ENCODE data around the gene MAP3K6.
A peak's percentile ranks its signal among the peaks of the same experiment; 100 is the strongest.

Gene MAP3K6

GRCh38 chr1:27403065-27403726, 36.4 kb upstream of the MAP3K6 start:
- DNase-seq, result peak; percentile 84
- no peaks in the 10 kb centered on the region for H3K36me3 ChIP-seq (ENCODE audit: control insufficient read depth, insufficient read depth, low read length)
- no peak overlapping the region for H3K18ac ChIP-seq (ENCODE audit: low read length)
- H2AK5ac ChIP-seq (ENCODE audit: low read length), result no peak overlapping the region
- no peak overlapping the region for H2BK15ac ChIP-seq (replicated peaks; ENCODE audit: low read depth)
- H3K4me3 ChIP-seq (ENCODE audit: low read length), result no peak overlapping the region
- no peaks in the 10 kb centered on the region for H3K27me3 ChIP-seq (ENCODE audit: insufficient read depth, low read length, poor library complexity)
- H3K79me2 ChIP-seq (ENCODE audit: control insufficient read depth, insufficient read depth, low read length), result no peaks in the 10 kb centered on the region
- H4K8ac ChIP-seq (ENCODE audit: low read depth, low read length), result no peak overlapping the region
- no peak overlapping the region for H2BK120ac ChIP-seq (ENCODE audit: low read depth, low read length)
- H2BK5ac ChIP-seq (ENCODE audit: low read length), result no peak overlapping the region
- peak overlapping the region; percentile 53 for H3K56ac ChIP-seq (ENCODE audit: low read length)
- no peak overlapping the region for H3K4me2 ChIP-seq (ENCODE audit: low read length)
- H3K9ac ChIP-seq (ENCODE audit: low read length), result peak overlapping the region; percentile 18
- no peaks in the 10 kb centered on the region for H3K79me1 ChIP-seq (ENCODE audit: low read length)
- no peak overlapping the region for H3K23ac ChIP-seq (ENCODE audit: low read length)
- H3K4me1 ChIP-seq (ENCODE audit: control insufficient read depth, low read depth, low read length), result peaks cover 4% of the 10 kb centered on the region
- no peak overlapping the region for H4K5ac ChIP-seq (ENCODE audit: low read length)
- H3K27ac ChIP-seq (ENCODE audit: low read depth, low read length), result peak overlapping the region; percentile 16
- peak overlapping the region; percentile 58 for H3K4ac ChIP-seq (ENCODE audit: low read depth, low read length)
- no CpG with 5 or more reads among the region's 24 CpGs for WGBS (ENCODE audit: extremely low coverage, insufficient coverage, low lambda C conversion rate)

GRCh38 chr1:27402349-27402754, 35.6 kb upstream of the MAP3K6 start:
- H2BK5ac ChIP-seq (ENCODE audit: low read length), result no peak overlapping the region
- H3K4me2 ChIP-seq (ENCODE audit: low read length), result no peak overlapping the region
- peak overlapping the region; percentile 2 for H3K9ac ChIP-seq (ENCODE audit: low read length)
- H3K79me1 ChIP-seq (ENCODE audit: low read length), result no peaks in the 10 kb centered on the region
- no peaks in the 10 kb centered on the region for H3K36me3 ChIP-seq (ENCODE audit: control insufficient read depth, insufficient read depth, low read length)
- H3K4me1 ChIP-seq (ENCODE audit: control insufficient read depth, low read depth, low read length), result peaks cover 4% of the 10 kb centered on the region
- H3K23ac ChIP-seq (ENCODE audit: low read length), result no peak overlapping the region
- H3K27ac ChIP-seq (ENCODE audit: low read depth, low read length), result no peak overlapping the region
- peak; percentile 80 for DNase-seq
- H3K18ac ChIP-seq (ENCODE audit: low read length), result no peak overlapping the region
- H2BK15ac ChIP-seq (replicated peaks; ENCODE audit: low read depth), result no peak overlapping the region
- H2AK5ac ChIP-seq (ENCODE audit: low read length), result no peak overlapping the region
- H3K27me3 ChIP-seq (ENCODE audit: insufficient read depth, low read length, poor library complexity), result no peaks in the 10 kb centered on the region
- no peak overlapping the region for H4K8ac ChIP-seq (ENCODE audit: low read depth, low read length)
- no CpG with 5 or more reads among the region's 8 CpGs for WGBS (ENCODE audit: extremely low coverage, insufficient coverage, low lambda C conversion rate)
- H3K4me3 ChIP-seq (ENCODE audit: low read length), result no peak overlapping the region
- H2BK120ac ChIP-seq (ENCODE audit: low read depth, low read length), result no peak overlapping the region
- H3K56ac ChIP-seq (ENCODE audit: low read length), result peak overlapping the region; percentile 68
- H4K5ac ChIP-seq (ENCODE audit: low read length), result no peak overlapping the region
- H3K79me2 ChIP-seq (ENCODE audit: control insufficient read depth, insufficient read depth, low read length), result no peaks in the 10 kb centered on the region
- no peak overlapping the region for H3K4ac ChIP-seq (ENCODE audit: low read depth, low read length)

DNA sequence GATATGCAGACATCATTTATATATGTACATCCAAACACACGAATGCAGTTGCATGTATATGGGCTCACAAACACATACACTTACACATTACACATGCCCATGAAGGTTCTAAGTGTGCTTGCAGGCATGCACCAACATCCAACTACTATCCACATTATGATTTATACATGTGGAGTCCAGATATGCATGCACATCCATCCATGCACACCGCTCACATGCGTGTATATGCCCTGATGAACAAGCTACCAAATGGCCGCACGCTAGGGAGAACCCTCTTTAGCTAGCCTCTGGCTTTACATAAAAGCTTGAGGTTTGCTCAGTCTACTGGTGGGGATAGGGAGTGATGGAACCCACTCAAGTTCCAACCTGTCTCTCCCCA, 34.2 kb upstream of the MAP3K6 start:
- H2BK5ac ChIP-seq (ENCODE audit: low read length), result no peak overlapping the region
- no peak overlapping the region for H2BK15ac ChIP-seq (replicated peaks; ENCODE audit: low read depth)
- H3K4me2 ChIP-seq (ENCODE audit: low read length), result no peak overlapping the region
- no peak overlapping the region for H3K56ac ChIP-seq (ENCODE audit: low read length)
- no peak overlapping the region for H3K4ac ChIP-seq (ENCODE audit: low read depth, low read length)
- H3K4me3 ChIP-seq (ENCODE audit: low read length), result no peak overlapping the region
- DNase-seq, result no peak
- no peak overlapping the region for H3K23ac ChIP-seq (ENCODE audit: low read length)
- no peak overlapping the region for H3K18ac ChIP-seq (ENCODE audit: low read length)
- peaks cover 2% of the 10 kb centered on the region for H3K4me1 ChIP-seq (ENCODE audit: control insufficient read depth, low read depth, low read length)
- H2AK5ac ChIP-seq (ENCODE audit: low read length), result no peak overlapping the region
- H3K27ac ChIP-seq (ENCODE audit: low read depth, low read length), result no peak overlapping the region
- no peaks in the 10 kb centered on the region for H3K79me2 ChIP-seq (ENCODE audit: control insufficient read depth, insufficient read depth, low read length)
- no peaks in the 10 kb centered on the region for H3K79me1 ChIP-seq (ENCODE audit: low read length)
- no peak overlapping the region for H2BK120ac ChIP-seq (ENCODE audit: low read depth, low read length)
- no peak overlapping the region for H3K9ac ChIP-seq (ENCODE audit: low read length)
- H4K5ac ChIP-seq (ENCODE audit: low read length), result no peak overlapping the region
- H4K8ac ChIP-seq (ENCODE audit: low read depth, low read length), result no peak overlapping the region
- no peaks in the 10 kb centered on the region for H3K36me3 ChIP-seq (ENCODE audit: control insufficient read depth, insufficient read depth, low read length)
- no peaks in the 10 kb centered on the region for H3K27me3 ChIP-seq (ENCODE audit: insufficient read depth, low read length, poor library complexity)
- WGBS (ENCODE audit: extremely low coverage, insufficient coverage, low lambda C conversion rate), result no CpG with 5 or more reads among the region's 5 CpGs

- H2AK5ac ChIP-seq (ENCODE audit: low read length), result no peak overlapping the region
- no peak overlapping the region for H3K18ac ChIP-seq (ENCODE audit: low read length)
- no peaks in the 10 kb centered on the region for H3K79me1 ChIP-seq (ENCODE audit: low read length)
- H4K5ac ChIP-seq (ENCODE audit: low read length), result no peak overlapping the region
- peak; percentile 41 for DNase-seq
- no peak overlapping the region for H2BK5ac ChIP-seq (ENCODE audit: low read length)
- no peaks in the 10 kb centered on the region for H3K79me2 ChIP-seq (ENCODE audit: control insufficient read depth, insufficient read depth, low read length)
- H2BK120ac ChIP-seq (ENCODE audit: low read depth, low read length), result no peak overlapping the region
- H3K56ac ChIP-seq (ENCODE audit: low read length), result no peak overlapping the region
- WGBS (ENCODE audit: extremely low coverage, insufficient coverage, low lambda C conversion rate), result no CpG with 5 or more reads among the region's 13 CpGs
- H3K23ac ChIP-seq (ENCODE audit: low read length), result no peak overlapping the region
- no peaks in the 10 kb centered on the region for H3K36me3 ChIP-seq (ENCODE audit: control insufficient read depth, insufficient read depth, low read length)
- H3K9ac ChIP-seq (ENCODE audit: low read length), result no peak overlapping the region
- H3K4me2 ChIP-seq (ENCODE audit: low read length), result no peak overlapping the region
- no peak overlapping the region for H3K27ac ChIP-seq (ENCODE audit: low read depth, low read length)
- H3K4me3 ChIP-seq (ENCODE audit: low read length), result no peak overlapping the region
- H4K8ac ChIP-seq (ENCODE audit: low read depth, low read length), result no peak overlapping the region
- no peak overlapping the region for H2BK15ac ChIP-seq (replicated peaks; ENCODE audit: low read depth)
- H3K4ac ChIP-seq (ENCODE audit: low read depth, low read length), result no peak overlapping the region
- H3K4me1 ChIP-seq (ENCODE audit: control insufficient read depth, low read depth, low read length), result peaks cover 1% of the 10 kb centered on the region
- H3K27me3 ChIP-seq (ENCODE audit: insufficient read depth, low read length, poor library complexity), result no peaks in the 10 kb centered on the region
These were observed 33.6 kb upstream of the MAP3K6 start for GRCh38 chr1:27400082-27400962.

DNA sequence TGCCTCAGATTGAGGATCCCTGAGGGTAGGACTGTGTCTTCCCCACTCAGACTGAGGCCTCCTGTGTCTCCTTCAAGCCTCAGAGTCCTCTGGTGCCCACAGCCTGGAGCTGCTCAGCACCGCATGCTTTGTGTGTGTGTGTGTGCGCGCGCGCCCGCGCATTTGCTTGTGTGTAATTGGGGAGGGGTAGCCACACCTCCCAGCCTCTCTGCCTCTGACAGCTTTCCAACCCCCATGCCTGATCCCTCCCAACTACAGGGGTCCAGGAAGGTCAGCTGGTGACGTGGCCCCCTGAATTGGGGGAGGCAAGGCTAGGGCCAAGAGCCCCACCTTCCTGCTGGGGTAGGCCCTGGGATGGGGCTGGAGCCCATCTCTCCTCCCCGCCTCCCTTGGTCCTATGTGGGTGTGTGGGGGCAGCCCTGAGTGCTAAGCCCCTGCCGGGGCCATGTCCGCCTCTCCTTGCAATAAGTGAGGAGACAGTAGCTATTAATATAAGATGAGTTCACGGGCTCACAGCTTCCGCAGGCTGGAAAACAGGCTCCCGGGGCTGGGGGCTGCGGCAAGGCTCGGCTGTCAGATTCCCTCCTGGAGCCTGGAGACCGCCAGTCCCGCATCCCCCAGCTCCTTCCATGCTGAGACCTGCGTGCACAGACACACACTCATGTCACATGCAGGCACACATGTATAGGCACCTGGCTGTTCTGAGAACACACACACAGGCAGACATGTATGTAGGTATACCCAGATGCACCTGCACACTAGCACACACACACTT, 32.7 kb upstream of the MAP3K6 start:
- H3K9ac ChIP-seq (ENCODE audit: low read length), result peak overlapping the region; percentile 8
- H2BK5ac ChIP-seq (ENCODE audit: low read length), result no peak overlapping the region
- H4K5ac ChIP-seq (ENCODE audit: low read length), result no peak overlapping the region
- H3K79me2 ChIP-seq (ENCODE audit: control insufficient read depth, insufficient read depth, low read length), result no peaks in the 10 kb centered on the region
- WGBS (ENCODE audit: extremely low coverage, insufficient coverage, low lambda C conversion rate), result no CpG with 5 or more reads among the region's 19 CpGs
- H4K8ac ChIP-seq (ENCODE audit: low read depth, low read length), result no peak overlapping the region
- H3K36me3 ChIP-seq (ENCODE audit: control insufficient read depth, insufficient read depth, low read length), result no peaks in the 10 kb centered on the region
- no peak overlapping the region for H3K18ac ChIP-seq (ENCODE audit: low read length)
- H3K4me3 ChIP-seq (ENCODE audit: low read length), result no peak overlapping the region
- no peaks in the 10 kb centered on the region for H3K27me3 ChIP-seq (ENCODE audit: insufficient read depth, low read length, poor library complexity)
- H3K23ac ChIP-seq (ENCODE audit: low read length), result no peak overlapping the region
- no peak overlapping the region for H2BK120ac ChIP-seq (ENCODE audit: low read depth, low read length)
- H3K27ac ChIP-seq (ENCODE audit: low read depth, low read length), result no peak overlapping the region
- no peaks in the 10 kb centered on the region for H3K4me1 ChIP-seq (ENCODE audit: control insufficient read depth, low read depth, low read length)
- no peak overlapping the region for H2AK5ac ChIP-seq (ENCODE audit: low read length)
- no peak overlapping the region for H3K4ac ChIP-seq (ENCODE audit: low read depth, low read length)
- DNase-seq, result no peak
- H3K4me2 ChIP-seq (ENCODE audit: low read length), result no peak overlapping the region
- H2BK15ac ChIP-seq (replicated peaks; ENCODE audit: low read depth), result no peak overlapping the region
- H3K56ac ChIP-seq (ENCODE audit: low read length), result peak overlapping the region; percentile 30
- no peaks in the 10 kb centered on the region for H3K79me1 ChIP-seq (ENCODE audit: low read length)

All from mesendoderm (in vitro differentiated cells).